Esophagus squamous epithelium (tissue), 5 donors: ENCODE results near the gene NHSL2. TPM values are rescaled to one million over a fixed set of nuclear protein-coding genes. Genes with fewer than 3 reads are reported as not detected.

ENCODE experiments used
- DNase-seq: peaks from one replicate; lab custom pipeline; 2025; lab: John Stamatoyannopoulos, UW
- H3K27ac ChIP-seq, 4 donors: fragments of 200-600 bp; sonication (generic); one replicate each; pipeline ENCODE4 v1.5.1; 2016 to 2019; ENCODE audit warnings: mild to moderate bottlenecking in 1 of 4
- H3K27me3 ChIP-seq, 4 donors: fragments of 200-600 bp; sonication (generic); 1 replicate in 3 of 4; 2 replicates in 1 of 4; pipeline versions ENCODE4 v1.5.1 to v1.6.0; 2017 to 2021; ENCODE audit warnings: antibody characterized with exemption in 1 of 4
- H3K36me3 ChIP-seq, 3 donors: fragments of 200-600 bp; sonication (generic); one replicate each; pipeline ENCODE4 v1.5.1; 2016 to 2019
- H3K4me1 ChIP-seq, 3 donors: fragments of 200-600 bp; sonication (generic); one replicate each; pipeline ENCODE4 v1.5.1; 2017 to 2019
- H3K4me3 ChIP-seq, 4 donors: fragments of 200-600 bp; sonication (generic); 1 replicate in 3 of 4; 2 replicates in 1 of 4; pipeline ENCODE4 v1.5.1; 2016 to 2019; ENCODE audit warnings: mild to moderate bottlenecking in 2 of 4, moderate library complexity in 1 of 4
- H3K9me3 ChIP-seq, 3 donors: fragments of 200-600 bp; sonication (generic); one replicate each; pipeline ENCODE4 v1.5.1; 2016 to 2019
- CTCF ChIP-seq, 6 experiments: fragments of 450-650 bp in 4 of 6; fragments of 200-600 bp in 2 of 6; sonication (generic) in 2 of 6; IDR thresholded peaks; one replicate each; pipeline ENCODE4 v1.5.1; 2016 to 2019; ENCODE audit warnings: antibody characterized with exemption in 6 of 6, mild to moderate bottlenecking in 4 of 6, moderate library complexity in 4 of 6
- POLR2A ChIP-seq, 4 donors: fragments of 450-650 bp; IDR thresholded peaks; one replicate each; pipeline ENCODE4 v1.6.1; 2017; ENCODE audit warnings: antibody characterized with exemption in 4 of 4, mild to moderate bottlenecking in 4 of 4, moderate library complexity in 3 of 4
- WGBS, 2 donors: methylation state at CpG; one replicate each; pipeline ENCODE4 v1.1.5; 2018; 5-methylcytosine and 5-hydroxymethylcytosine counted together
- intact Hi-C: fragments of 100-400 bp; cut with DNase I; formaldehyde crosslinking; loops from one replicate; pipeline ENCODE4 v1.15.0; 2022
- total RNA-seq, 4 donors: library from RNA; depleted of rRNA; stranded (reverse); fragments of >200 nt; gene quantifications; one replicate each; pipeline ENCODE4 v1.1.0, GENCODE V29; 2016
- donor health status: DM: yes; HTN: yes; CAD: no.

The NHSL2 gene
- total RNA-seq, 4 donors from 2014 or later = 0.23 to 7.1 (median 1.6) TPM

DNA sequence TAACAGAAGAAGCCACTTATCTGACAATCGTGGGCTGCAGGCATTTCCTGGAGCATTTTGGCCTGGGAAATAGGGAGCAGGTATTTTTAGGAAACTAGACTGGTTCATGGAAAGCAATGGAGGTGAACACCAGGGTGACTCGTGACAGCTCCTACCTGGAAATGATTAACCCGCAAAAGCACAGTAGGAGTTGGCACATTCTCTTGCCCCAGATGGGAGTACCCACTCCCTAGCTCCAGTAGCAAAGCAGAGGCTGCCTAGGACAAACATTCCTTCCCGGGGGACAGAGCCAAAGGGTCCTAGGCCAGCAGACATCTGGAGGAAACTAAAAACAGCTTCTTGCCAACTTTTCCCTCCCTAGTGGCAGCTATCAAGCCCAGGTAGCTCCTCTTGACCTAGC, 192.1 kb downstream of the NHSL2 start:
- H3K36me3 ChIP-seq = no peaks in the 10 kb centered on the region
- H3K4me3 ChIP-seq = no peak overlapping the region
- no peak overlapping the region for H3K27ac ChIP-seq
- intact Hi-C loops = no loop called here
- no peaks in the 10 kb centered on the region for H3K27me3 ChIP-seq
- H3K9me3 ChIP-seq = no peaks in the 10 kb centered on the region
- peaks cover 0 to 2% (median 0%) of the 10 kb centered on the region in 3 donors for H3K4me1 ChIP-seq
- 52 to 54% methylated on average over 1 to 3 of the region's 4 CpGs for WGBS, 2 donors
- TF ChIP-seq CTCF (IDR thresholded peaks at IDR 0.05) (no peak), POLR2A (IDR thresholded peaks at IDR 0.05) (no peak)
- DNase-seq = no peak

DNA sequence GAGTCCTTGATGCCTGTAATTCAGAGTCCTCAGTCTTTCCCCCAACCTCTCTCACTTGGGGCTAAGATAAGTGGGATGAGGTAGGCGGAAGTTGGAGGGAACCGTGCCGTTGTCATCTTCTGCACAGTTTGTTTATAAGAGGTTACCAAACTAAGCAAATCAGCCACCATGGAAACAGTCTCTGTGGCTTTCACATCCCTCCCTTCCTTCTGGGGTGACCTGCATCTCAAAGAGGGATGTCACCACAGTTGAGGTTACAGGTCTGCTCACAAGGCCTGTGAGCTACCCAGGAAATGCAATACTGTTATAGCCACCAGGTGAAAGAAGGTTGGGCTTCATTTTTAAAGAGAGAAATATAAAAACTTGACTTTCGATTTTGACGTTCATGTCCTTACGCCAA, 194.8 kb downstream of the NHSL2 start:
- Histone ChIP-seq H3K27me3 (peaks cover 0 to 3% (median 0%) of the 10 kb centered on the region in 4 donors), H3K36me3 (no peaks in the 10 kb centered on the region), H3K27ac (no peak overlapping the region), H3K4me1 (peaks cover 0 to 2% (median 0%) of the 10 kb centered on the region in 3 donors), H3K9me3 (no peaks in the 10 kb centered on the region), H3K4me3 (no peak overlapping the region)
- TF ChIP-seq POLR2A (IDR thresholded peaks at IDR 0.05) (no peak), CTCF (IDR thresholded peaks at IDR 0.05) (no peak)
- intact Hi-C loops = no loop called here
- DNase-seq = no peak
- WGBS, 2 donors = 76% methylated on average over 6 of the region's 6 CpGs; no CpG with 5 or more reads in 1 of the 2 donors

- 39 to 47% methylated on average over 3 to 5 of the region's 6 CpGs for WGBS, 2 donors
- H3K27me3 ChIP-seq = peaks cover 0 to 3% (median 0%) of the 10 kb centered on the region in 4 donors
- peak overlapping the region in 1 of 4 donors; percentile 28 for H3K27ac ChIP-seq
- TF ChIP-seq CTCF (IDR thresholded peaks at IDR 0.05) (no peak), POLR2A (IDR thresholded peaks at IDR 0.05) (no peak)
- no peak for DNase-seq
- intact Hi-C loops = no loop called here
- H3K4me1 ChIP-seq = peaks cover 0 to 2% (median 0%) of the 10 kb centered on the region in 3 donors
- no peaks in the 10 kb centered on the region for H3K9me3 ChIP-seq
- no peak overlapping the region for H3K4me3 ChIP-seq
- no peaks in the 10 kb centered on the region for H3K36me3 ChIP-seq
These were observed 196.7 kb downstream of the NHSL2 start for GRCh38 chrX:72107320-72107719.

DNA sequence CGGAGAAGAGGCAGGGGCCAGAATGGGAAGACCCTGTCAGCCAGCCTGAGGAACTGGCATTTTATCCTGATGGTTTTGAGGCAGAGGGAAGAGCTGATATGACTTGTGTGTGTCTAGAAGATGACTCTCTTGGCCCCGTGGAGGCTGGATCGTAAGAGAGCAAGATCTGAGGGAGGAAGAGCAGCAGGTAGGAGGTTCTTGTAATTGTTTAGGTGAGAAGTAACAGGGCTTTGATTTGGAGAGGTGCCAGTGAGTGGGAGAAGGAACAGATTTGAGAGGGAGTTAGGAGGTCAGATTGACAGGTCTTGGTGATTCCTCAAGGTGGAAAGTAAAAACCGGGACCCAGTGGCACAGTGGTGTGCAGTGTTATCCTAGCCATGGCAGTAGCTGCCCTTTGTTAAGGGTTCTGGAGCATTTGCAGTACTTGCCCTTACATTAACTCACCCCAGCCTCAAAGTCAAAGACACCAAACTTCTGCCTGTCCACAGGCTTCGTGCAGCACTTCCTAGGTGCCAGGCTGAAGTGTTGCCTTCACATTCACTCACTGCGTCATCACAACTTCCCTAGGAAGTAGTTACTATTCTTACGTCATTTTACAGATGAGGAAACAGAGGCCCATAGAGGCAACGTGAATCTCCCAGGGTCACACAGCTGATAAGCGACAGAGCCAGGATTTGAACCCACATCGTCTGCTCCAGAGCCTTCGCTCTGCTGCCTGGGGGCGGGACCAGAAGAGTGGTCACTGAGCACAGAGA, 197.4 kb downstream of the NHSL2 start:
- intact Hi-C loops = no loop called here
- Histone ChIP-seq H3K27me3 (peaks cover 0 to 3% (median 0%) of the 10 kb centered on the region in 4 donors), H3K4me3 (no peak overlapping the region), H3K4me1 (no peaks in the 10 kb centered on the region), H3K36me3 (no peaks in the 10 kb centered on the region), H3K9me3 (no peaks in the 10 kb centered on the region), H3K27ac (peak overlapping the region in 1 of 4 donors; percentile 28)
- TF ChIP-seq CTCF (IDR thresholded peaks at IDR 0.05) (no peak), POLR2A (IDR thresholded peaks at IDR 0.05) (no peak)
- no peak for DNase-seq
- WGBS, 2 donors = 79 to 83% methylated on average over 7 to 11 of the region's 12 CpGs

- Histone ChIP-seq H3K36me3 (no peaks in the 10 kb centered on the region), H3K4me1 (no peaks in the 10 kb centered on the region), H3K27me3 (peaks cover 0 to 3% (median 0%) of the 10 kb centered on the region in 4 donors), H3K9me3 (no peaks in the 10 kb centered on the region), H3K4me3 (no peak overlapping the region), H3K27ac (no peak overlapping the region)
- no peak for TF ChIP-seq POLR2A (IDR thresholded peaks at IDR 0.05)
- no peak for TF ChIP-seq CTCF (IDR thresholded peaks at IDR 0.05)
- no peak for DNase-seq
- intact Hi-C loops = no loop called here
- 86 to 90% methylated on average over 2 to 10 of the region's 10 CpGs for WGBS, 2 donors
These were observed 198.0 kb downstream of the NHSL2 start for GRCh38 chrX:72108666-72109065.
